ENCODE measurements around the gene FRS3. TPM values are rescaled to one million over a fixed set of nuclear protein-coding genes. Genes with fewer than 3 reads are reported as not detected.

Gene FRS3
- total RNA-seq, 1 experiment from 2014 or later = 3.0 TPM

GRCh38 chr6:41731561-41732086 lies 48.1 kb downstream of the FRS3 start:
- DNase-seq (ENCODE audit: low read depth, low spot score) = no peak

GRCh38 chr6:41730531-41731436 lies 48.9 kb downstream of the FRS3 start:
- H3K4me3 ChIP-seq (ENCODE audit: low read depth in 2 of 2, low read length in 2 of 2) = no peak overlapping the region

More at GRCh38 chr6:41731561-41732086, 48.1 kb downstream of the FRS3 start:
- Histone ChIP-seq H3K27ac (ENCODE audit: low read length) (no peak overlapping the region), H3K4me1 (ENCODE audit: control insufficient read depth, insufficient read depth, low read length) (peaks cover 14% of the 10 kb centered on the region), H3K36me3 (ENCODE audit: control insufficient read depth, insufficient read depth, low read length) (no peaks in the 10 kb centered on the region; the same call in 1 of the 2 replicates), H3K9me3 (ENCODE audit: control insufficient read depth, insufficient read depth, low read depth, low read length) (no peaks in the 10 kb centered on the region), H3K27me3 (ENCODE audit: control insufficient read depth, insufficient read depth, low read length) (no peaks in the 10 kb centered on the region), H3K4me3 (ENCODE audit: low read depth in 2 of 2, low read length in 2 of 2) (no peak overlapping the region)
- intact Hi-C loops (cut with micrococcal nuclease; ENCODE audit: unreplicated experiment) (loop anchor here (10.0 kb wide), 1 partner anchor 53 kb away; the partner anchor contains the start of genes PRICKLE4 and TOMM6), in situ Hi-C loops (cut with HindIII; ENCODE audit: low pct_unique_long_range_greater_than_20kb, low sequenced_read_pairs) (no loop called here)
- ChIA-PET POLR2A (interaction anchor here (0.6 kb wide), 1 partner anchor 129 kb away, joined by 4 read pairs; no protein-coding TSS in a partner anchor), CTCF (no interaction called here)
- TF ChIP-seq POLR2AphosphoS5 (IDR thresholded peaks at IDR 0.05; ENCODE audit: low read depth, low read length) = no peak
- no peak for TF ChIP-seq SIN3A (IDR thresholded peaks at IDR 0.05; ENCODE audit: borderline replicate concordance, insufficient read depth, low read depth, low read length)
- no peak for TF ChIP-seq TCF7L2 (IDR thresholded peaks at IDR 0.05; ENCODE audit: low read depth, low read length)
- TF ChIP-seq CTCF (IDR thresholded peaks at IDR 0.05) = no peak
- ATAC-seq = no peak
- BruUV-seq (replicated peaks) = no TSS peak

More at GRCh38 chr6:41730531-41731436, 48.9 kb downstream of the FRS3 start:
- H3K36me3 ChIP-seq (ENCODE audit: control insufficient read depth, insufficient read depth, low read length) = no peaks in the 10 kb centered on the region; the same call in 1 of the 2 replicates
- BruUV-seq (replicated peaks) = no TSS peak
- in situ Hi-C loops (cut with HindIII; ENCODE audit: low pct_unique_long_range_greater_than_20kb, low sequenced_read_pairs) (no loop called here), intact Hi-C loops (cut with micrococcal nuclease; ENCODE audit: unreplicated experiment) (loop anchor here (10.0 kb wide), 1 partner anchor 54 kb away; the partner anchor contains the start of genes PRICKLE4 and TOMM6)
- TF ChIP-seq REST (IDR thresholded peaks at IDR 0.05; ENCODE audit: insufficient read depth in 1 of 2, low read depth in 2 of 2, low read length in 1 of 2) (no peak), SIN3A (IDR thresholded peaks at IDR 0.05; ENCODE audit: borderline replicate concordance, insufficient read depth, low read depth, low read length) (no peak), POLR2AphosphoS5 (IDR thresholded peaks at IDR 0.05; ENCODE audit: low read depth, low read length) (no peak), CTCF (IDR thresholded peaks at IDR 0.05) (no peak), TCF7L2 (IDR thresholded peaks at IDR 0.05; ENCODE audit: low read depth, low read length) (no peak)
- DNase-seq (ENCODE audit: low read depth, low spot score) (no peak), ATAC-seq (no peak)
- ChIA-PET CTCF (interaction anchor here (0.6 kb wide), 1 partner anchor 29 kb away, joined by 4 read pairs; no protein-coding TSS in a partner anchor), POLR2A (no interaction called here)
- H3K4me1 ChIP-seq (ENCODE audit: control insufficient read depth, insufficient read depth, low read length) = peaks cover 11% of the 10 kb centered on the region
- no peak overlapping the region for H3K27ac ChIP-seq (ENCODE audit: low read length)
- H3K27me3 ChIP-seq (ENCODE audit: control insufficient read depth, insufficient read depth, low read length) = no peaks in the 10 kb centered on the region
- H3K9me3 ChIP-seq (ENCODE audit: control insufficient read depth, insufficient read depth, low read depth, low read length) = no peaks in the 10 kb centered on the region
